ENCODE measurements around the gene PCGF3. TPM values are rescaled to one million over a fixed set of nuclear protein-coding genes. Genes with fewer than 3 reads are reported as not detected.
"Not testable (repeated sequence)": the region's sequence is repeated elsewhere in the genome, so short reads cannot be mapped to it uniquely, and the experiment has no call there.

PCGF3 gene
- total RNA-seq, 1 donor from 2014 or later = 23.0 TPM

DNA sequence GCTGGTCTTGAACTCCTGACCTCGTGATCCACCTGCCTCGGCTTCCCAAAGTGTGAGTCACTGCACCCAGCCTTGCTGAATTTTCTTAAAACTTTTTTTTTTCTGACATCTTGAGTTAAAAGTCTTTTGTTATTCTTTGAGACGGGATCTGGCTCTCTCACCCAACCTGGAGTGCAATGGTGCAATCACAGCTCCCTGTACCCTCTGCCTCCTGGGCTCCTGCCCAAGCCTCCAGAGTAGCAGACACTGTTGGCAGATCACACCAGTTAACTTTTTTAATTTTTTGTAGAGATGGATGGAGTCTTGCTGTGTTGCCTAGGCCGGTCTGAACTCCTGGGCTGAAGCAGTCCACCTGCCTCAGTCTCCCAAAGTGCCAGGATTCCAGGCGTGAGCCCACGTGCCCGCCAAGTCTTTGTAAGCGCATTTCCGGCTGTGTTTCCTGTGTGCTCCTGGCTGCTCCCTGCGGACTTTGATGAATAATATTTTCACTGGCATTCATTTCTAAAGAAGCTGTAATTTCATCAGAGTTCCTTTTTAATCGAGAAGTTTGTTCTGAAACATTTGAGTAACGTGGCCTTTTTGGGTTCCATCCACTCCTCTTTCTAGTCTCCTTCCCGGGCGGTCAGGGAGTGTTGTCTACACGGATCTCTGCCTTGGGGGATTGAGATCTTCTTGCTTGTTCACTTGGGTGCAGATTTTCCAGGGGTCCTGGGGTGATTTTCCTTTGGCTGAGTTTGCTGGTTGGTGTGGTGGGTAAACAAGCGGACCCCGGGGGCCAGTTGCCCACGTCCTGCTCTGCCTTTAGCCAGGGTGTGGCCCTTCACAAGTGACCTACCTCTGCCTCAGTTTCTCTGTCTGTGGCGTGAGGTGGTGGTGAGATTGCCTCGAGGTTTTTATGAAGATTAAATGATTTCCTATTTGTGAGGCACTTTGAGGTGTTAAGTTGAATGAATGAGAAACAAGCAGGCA, 44.4 kb downstream of the PCGF3 start:
- Histone ChIP-seq H3K27me3 (ENCODE audit: control insufficient read depth in 3 of 3, insufficient read depth in 3 of 3, low read length in 3 of 3) (no peaks in the 10 kb centered on the region), H3K9ac (ENCODE audit: low read depth in 1 of 3, low read length in 3 of 3) (no peak overlapping the region), H3K9me3 (ENCODE audit: control insufficient read depth in 3 of 3, low read length in 3 of 3) (no peaks in the 10 kb centered on the region), H3K4me1 (ENCODE audit: control insufficient read depth in 3 of 3, insufficient read depth in 3 of 3, low read length in 3 of 3) (peaks cover 4 to 6% (median 4%) of the 10 kb centered on the region in 3 donors), H3K36me3 (ENCODE audit: control insufficient read depth in 3 of 3, insufficient read depth in 3 of 3, low read length in 3 of 3) (peaks cover 0 to 20% (median 11%) of the 10 kb centered on the region in 3 donors), H3K4me3 (ENCODE audit: low read length in 3 of 3) (no peak overlapping the region), H3K27ac (ENCODE audit: low read depth, low read length) (no peak overlapping the region)

DNA sequence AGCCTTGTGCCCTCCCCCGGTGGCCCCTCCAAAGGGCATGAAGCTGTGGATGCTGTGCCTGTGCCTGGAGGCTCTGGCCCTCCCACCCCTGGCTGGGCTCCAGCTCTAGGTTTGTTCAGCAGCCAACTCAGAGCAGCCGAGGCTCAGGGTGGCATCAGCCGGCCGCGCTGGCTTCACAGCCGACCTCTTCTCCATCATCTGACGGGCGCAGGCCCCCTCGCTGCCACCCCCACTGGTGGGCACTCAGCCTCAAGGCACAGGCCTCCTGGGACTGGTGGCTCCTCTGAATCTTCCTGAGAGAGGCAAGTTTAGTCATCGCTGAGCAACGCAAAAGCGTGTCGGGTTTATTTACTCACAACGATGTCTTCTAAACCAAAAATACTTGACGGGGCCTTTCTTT, 46.0 kb downstream of the PCGF3 start:
- Histone ChIP-seq H3K36me3 (ENCODE audit: control insufficient read depth in 3 of 3, insufficient read depth in 3 of 3, low read length in 3 of 3) (peaks cover 0 to 20% (median 11%) of the 10 kb centered on the region in 3 donors), H3K4me1 (ENCODE audit: control insufficient read depth in 3 of 3, insufficient read depth in 3 of 3, low read length in 3 of 3) (peaks cover 4 to 6% (median 4%) of the 10 kb centered on the region in 3 donors), H3K4me3 (ENCODE audit: low read length in 3 of 3) (no peak overlapping the region), H3K9me3 (ENCODE audit: control insufficient read depth in 3 of 3, low read length in 3 of 3) (no peaks in the 10 kb centered on the region), H3K9ac (ENCODE audit: low read depth in 1 of 3, low read length in 3 of 3) (peak overlapping the region in 1 of 3 donors; percentile 16), H3K27ac (ENCODE audit: low read depth, low read length) (no peak overlapping the region), H3K27me3 (ENCODE audit: control insufficient read depth in 3 of 3, insufficient read depth in 3 of 3, low read length in 3 of 3) (no peaks in the 10 kb centered on the region)

DNA sequence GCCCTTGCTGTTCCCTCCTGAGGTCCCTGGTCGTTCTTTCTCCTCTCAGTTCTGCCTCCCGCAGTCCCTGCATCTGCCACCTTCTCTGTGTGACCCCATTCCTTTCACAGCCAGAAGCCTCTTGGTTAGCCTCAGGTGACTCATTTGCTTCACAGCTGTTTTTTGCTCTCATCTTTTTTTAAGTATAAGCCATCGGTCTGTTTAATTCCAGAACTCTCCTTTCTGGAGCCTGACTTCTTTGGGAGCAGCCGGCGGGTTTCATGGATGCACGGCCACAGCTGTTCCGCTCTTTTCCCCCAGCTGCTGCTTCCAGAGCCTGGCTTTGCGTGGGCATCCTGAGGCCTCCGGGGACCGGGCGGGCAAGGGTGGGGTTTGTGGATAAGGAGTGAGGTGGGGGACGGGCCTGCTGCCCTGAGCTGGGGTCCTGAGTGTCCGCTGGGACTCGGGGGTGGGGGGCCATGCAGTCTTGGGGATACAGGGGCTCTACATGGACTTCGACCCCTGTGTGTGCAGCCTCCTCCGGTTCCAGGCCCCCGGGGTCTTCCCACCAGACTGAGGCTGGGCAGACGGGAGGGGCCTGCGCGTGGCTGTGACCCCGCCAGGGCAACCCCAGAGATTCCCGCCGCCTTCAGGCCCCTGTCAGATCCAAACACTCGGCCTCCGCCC, 46.7 kb downstream of the PCGF3 start:
- Histone ChIP-seq H3K9ac (ENCODE audit: low read depth in 1 of 3, low read length in 3 of 3) (peak overlapping the region in 1 of 3 donors; percentile 16), H3K27me3 (ENCODE audit: control insufficient read depth in 3 of 3, insufficient read depth in 3 of 3, low read length in 3 of 3) (no peaks in the 10 kb centered on the region), H3K4me1 (ENCODE audit: control insufficient read depth in 3 of 3, insufficient read depth in 3 of 3, low read length in 3 of 3) (peaks cover 4 to 6% (median 4%) of the 10 kb centered on the region in 3 donors), H3K9me3 (ENCODE audit: control insufficient read depth in 3 of 3, low read length in 3 of 3) (no peaks in the 10 kb centered on the region), H3K27ac (ENCODE audit: low read depth, low read length) (no peak overlapping the region), H3K4me3 (ENCODE audit: low read length in 3 of 3) (no peak overlapping the region), H3K36me3 (ENCODE audit: control insufficient read depth in 3 of 3, insufficient read depth in 3 of 3, low read length in 3 of 3) (peaks cover 0 to 20% (median 11%) of the 10 kb centered on the region in 3 donors)

DNA sequence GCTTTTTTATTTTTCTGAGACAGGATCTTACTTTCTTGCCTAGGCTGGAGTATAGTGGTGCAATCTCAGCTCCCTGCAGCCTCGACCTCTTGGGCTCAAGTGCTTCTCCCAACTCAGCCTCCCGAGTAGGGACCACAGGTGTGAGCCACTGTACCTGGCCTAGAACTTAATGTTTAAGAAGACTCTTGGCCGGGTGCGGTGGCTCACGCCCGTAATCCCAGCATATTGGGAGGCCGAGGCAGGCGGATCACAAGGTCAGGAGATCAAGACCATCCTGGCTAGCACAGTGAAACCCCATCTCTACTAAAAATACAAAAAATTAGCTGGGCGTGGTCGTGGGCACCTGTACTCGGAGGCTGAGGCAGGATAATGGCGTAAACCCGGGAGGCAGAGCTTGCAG, 47.6 kb downstream of the PCGF3 start:
- peaks cover 0 to 17% (median 11%) of the 10 kb centered on the region in 3 donors for H3K36me3 ChIP-seq (ENCODE audit: control insufficient read depth in 3 of 3, insufficient read depth in 3 of 3, low read length in 3 of 3)
- H3K27me3 ChIP-seq (ENCODE audit: control insufficient read depth in 3 of 3, insufficient read depth in 3 of 3, low read length in 3 of 3); H3K9me3 ChIP-seq (ENCODE audit: control insufficient read depth in 3 of 3, low read length in 3 of 3); H3K27ac ChIP-seq (ENCODE audit: low read depth, low read length); H3K9ac ChIP-seq (ENCODE audit: low read depth in 1 of 3, low read length in 3 of 3); H3K4me3 ChIP-seq (ENCODE audit: low read length in 3 of 3); H3K4me1 ChIP-seq (ENCODE audit: control insufficient read depth in 3 of 3, insufficient read depth in 3 of 3, low read length in 3 of 3): not testable (repeated sequence)

DNA sequence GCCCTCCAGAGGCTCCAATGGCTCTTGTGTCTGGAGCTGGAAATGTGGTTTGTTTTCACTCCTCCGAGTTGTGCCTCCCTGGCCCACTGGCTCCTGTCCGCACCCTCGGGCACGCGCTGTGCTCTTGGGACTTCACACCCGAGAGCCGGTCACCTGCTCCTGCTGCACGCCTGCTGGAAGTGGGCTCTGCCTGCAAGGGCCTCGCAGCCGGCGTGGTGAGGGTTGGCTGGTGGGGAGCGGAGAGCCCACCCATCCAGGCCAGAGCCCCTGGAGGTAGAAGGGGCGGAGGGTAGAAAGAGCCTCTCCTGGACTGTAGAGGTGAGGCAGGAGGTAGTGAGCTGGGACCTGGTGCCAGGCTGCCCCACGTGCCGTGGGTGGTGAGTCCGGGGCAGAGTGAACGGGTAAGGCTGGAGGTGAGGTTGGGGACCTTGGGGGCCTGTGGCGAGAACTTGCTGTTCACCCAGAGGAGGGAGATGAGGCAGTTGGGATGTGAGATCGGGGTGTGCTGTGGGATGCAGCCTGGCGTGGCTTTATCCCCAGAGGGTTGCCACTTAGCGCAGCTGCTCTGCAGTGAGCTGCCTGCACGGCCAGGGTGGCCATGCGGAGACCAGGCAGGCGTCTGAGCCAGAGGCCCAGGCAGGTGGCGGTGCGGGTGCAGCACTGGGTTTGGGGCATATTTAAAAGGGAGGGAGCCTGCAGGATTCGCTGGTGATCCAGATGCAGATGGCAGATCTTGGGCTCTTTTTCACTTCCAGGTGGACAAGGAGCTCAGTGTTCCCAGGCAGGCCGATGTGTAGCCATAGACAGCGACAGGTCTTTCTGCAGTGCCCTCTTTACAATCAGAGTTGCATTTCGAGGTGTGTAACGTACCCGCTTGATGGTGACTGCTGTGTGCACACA, 48.8 kb downstream of the PCGF3 start:
- Histone ChIP-seq H3K4me1 (ENCODE audit: control insufficient read depth in 3 of 3, insufficient read depth in 3 of 3, low read length in 3 of 3) (peaks cover 4 to 6% (median 4%) of the 10 kb centered on the region in 3 donors), H3K36me3 (ENCODE audit: control insufficient read depth in 3 of 3, insufficient read depth in 3 of 3, low read length in 3 of 3) (peaks cover 0 to 13% (median 7%) of the 10 kb centered on the region in 3 donors), H3K9ac (ENCODE audit: low read depth in 1 of 3, low read length in 3 of 3) (no peak overlapping the region), H3K27me3 (ENCODE audit: control insufficient read depth in 3 of 3, insufficient read depth in 3 of 3, low read length in 3 of 3) (no peaks in the 10 kb centered on the region), H3K9me3 (ENCODE audit: control insufficient read depth in 3 of 3, low read length in 3 of 3) (no peaks in the 10 kb centered on the region), H3K4me3 (ENCODE audit: low read length in 3 of 3) (no peak overlapping the region), H3K27ac (ENCODE audit: low read depth, low read length) (no peak overlapping the region)

DNA sequence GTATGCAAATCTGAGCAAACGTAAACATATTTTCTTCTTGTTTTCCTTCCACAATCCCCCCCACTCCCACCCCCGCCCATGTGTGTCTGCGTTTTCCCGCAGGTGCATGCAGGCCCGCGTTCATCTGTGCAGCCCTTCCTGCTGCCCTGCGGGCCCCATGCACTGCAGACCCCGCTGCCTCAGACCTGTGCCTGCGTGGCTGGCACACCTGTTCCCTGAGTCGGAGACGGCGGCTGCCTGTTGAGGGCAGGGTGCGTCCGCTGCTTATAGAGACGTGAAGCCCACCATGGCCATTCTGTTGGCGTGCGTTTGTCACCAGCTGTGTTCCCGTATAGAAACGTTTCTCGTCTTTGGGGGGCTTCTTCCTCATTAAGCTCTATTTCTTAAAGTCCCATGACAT, 51.5 kb downstream of the PCGF3 start:
- H3K9me3 ChIP-seq (ENCODE audit: control insufficient read depth in 3 of 3, low read length in 3 of 3) = no peaks in the 10 kb centered on the region
- H3K4me1 ChIP-seq (ENCODE audit: control insufficient read depth in 3 of 3, insufficient read depth in 3 of 3, low read length in 3 of 3) = peaks cover 3 to 8% (median 4%) of the 10 kb centered on the region in 3 donors
- H3K27me3 ChIP-seq (ENCODE audit: control insufficient read depth in 3 of 3, insufficient read depth in 3 of 3, low read length in 3 of 3) = no peaks in the 10 kb centered on the region
- peaks cover 8 to 30% (median 13%) of the 10 kb centered on the region in 3 donors for H3K36me3 ChIP-seq (ENCODE audit: control insufficient read depth in 3 of 3, insufficient read depth in 3 of 3, low read length in 3 of 3)
- no peak overlapping the region for H3K9ac ChIP-seq (ENCODE audit: low read depth in 1 of 3, low read length in 3 of 3)
- H3K27ac ChIP-seq (ENCODE audit: low read depth, low read length) = no peak overlapping the region
- H3K4me3 ChIP-seq (ENCODE audit: low read length in 3 of 3) = no peak overlapping the region

DNA sequence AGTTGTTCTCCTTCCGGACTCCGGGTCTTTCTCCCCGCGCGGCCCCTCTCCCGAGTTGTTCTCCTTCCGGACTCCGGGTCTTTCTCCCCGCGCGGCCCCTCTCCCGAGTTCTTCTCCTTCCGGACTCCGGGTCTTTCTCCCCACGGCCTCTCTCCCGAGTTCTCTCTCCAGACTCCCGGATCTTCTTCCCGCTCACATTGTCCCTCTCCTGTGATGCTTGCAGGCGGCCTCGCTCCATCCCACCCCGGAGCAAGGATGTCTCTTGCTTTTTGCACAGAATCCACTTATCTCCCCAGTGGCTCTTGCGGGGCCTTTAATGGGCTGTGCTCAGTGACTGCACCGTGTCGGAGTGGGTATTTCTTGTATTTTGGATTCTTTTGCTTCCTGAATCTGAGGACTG, 54.2 kb downstream of the PCGF3 start:
- not testable (repeated sequence) for H3K27me3 ChIP-seq (ENCODE audit: control insufficient read depth in 3 of 3, insufficient read depth in 3 of 3, low read length in 3 of 3); H3K9ac ChIP-seq (ENCODE audit: low read depth in 1 of 3, low read length in 3 of 3); H3K9me3 ChIP-seq (ENCODE audit: control insufficient read depth in 3 of 3, low read length in 3 of 3); H3K4me1 ChIP-seq (ENCODE audit: control insufficient read depth in 3 of 3, insufficient read depth in 3 of 3, low read length in 3 of 3); H3K4me3 ChIP-seq (ENCODE audit: low read length in 3 of 3); H3K27ac ChIP-seq (ENCODE audit: low read depth, low read length)
- H3K36me3 ChIP-seq (ENCODE audit: control insufficient read depth in 3 of 3, insufficient read depth in 3 of 3, low read length in 3 of 3) = peaks cover 16 to 28% (median 25%) of the 10 kb centered on the region in 3 donors

DNA sequence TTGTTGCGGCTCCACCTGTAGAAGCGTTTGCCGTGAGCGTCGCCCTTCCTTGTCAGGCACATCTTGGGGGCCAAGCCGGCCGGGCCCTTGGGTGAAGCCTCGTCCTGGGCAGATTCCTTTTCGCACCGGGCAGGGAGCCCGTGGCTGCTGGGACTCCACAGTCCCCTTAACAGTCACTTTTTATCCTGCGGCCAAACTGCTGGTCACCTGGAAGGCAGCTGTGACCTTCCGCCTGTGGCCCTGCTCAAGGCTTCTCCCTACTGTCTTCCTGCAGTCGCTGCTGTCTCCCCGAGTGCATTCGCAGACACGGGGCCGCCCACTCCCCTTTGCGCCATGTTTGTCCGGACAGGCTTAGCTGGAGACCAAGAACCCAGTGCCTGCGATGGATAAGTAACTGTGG, 55.0 kb downstream of the PCGF3 start:
- Histone ChIP-seq H3K4me3 (ENCODE audit: low read length in 3 of 3) (no peak overlapping the region), H3K27ac (ENCODE audit: low read depth, low read length) (no peak overlapping the region), H3K4me1 (ENCODE audit: control insufficient read depth in 3 of 3, insufficient read depth in 3 of 3, low read length in 3 of 3) (peaks cover 3 to 8% (median 4%) of the 10 kb centered on the region in 3 donors), H3K9ac (ENCODE audit: low read depth in 1 of 3, low read length in 3 of 3) (no peak overlapping the region), H3K36me3 (ENCODE audit: control insufficient read depth in 3 of 3, insufficient read depth in 3 of 3, low read length in 3 of 3) (peaks cover 17 to 32% (median 27%) of the 10 kb centered on the region in 3 donors), H3K27me3 (ENCODE audit: control insufficient read depth in 3 of 3, insufficient read depth in 3 of 3, low read length in 3 of 3) (no peaks in the 10 kb centered on the region), H3K9me3 (ENCODE audit: control insufficient read depth in 3 of 3, low read length in 3 of 3) (no peaks in the 10 kb centered on the region)

DNA sequence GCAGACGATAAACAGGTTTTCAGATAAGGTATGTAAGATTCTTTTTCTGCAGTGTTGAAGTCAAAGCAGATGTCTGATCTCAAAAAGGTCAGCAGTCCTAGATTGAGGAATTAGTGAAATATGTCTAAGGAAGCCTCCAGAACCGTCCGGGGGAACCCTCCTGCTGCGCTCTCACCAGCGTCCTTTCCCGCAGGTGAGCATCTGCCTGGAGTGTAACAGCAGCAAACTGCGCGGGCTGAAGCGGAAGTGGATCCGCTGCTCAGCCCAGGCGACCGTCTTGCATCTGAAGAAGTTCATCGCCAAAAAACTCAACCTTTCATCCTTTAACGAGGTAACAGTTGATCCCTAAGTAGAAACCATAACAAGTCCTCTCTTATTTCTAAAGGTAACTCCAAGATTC, 55.5 kb downstream of the PCGF3 start:
- Histone ChIP-seq H3K36me3 (ENCODE audit: control insufficient read depth in 3 of 3, insufficient read depth in 3 of 3, low read length in 3 of 3) (peaks cover 22 to 35% (median 32%) of the 10 kb centered on the region in 3 donors), H3K4me3 (ENCODE audit: low read length in 3 of 3) (no peak overlapping the region)

More for the DNA sequence above, 55.5 kb downstream of the PCGF3 start:
- Histone ChIP-seq H3K9ac (ENCODE audit: low read depth in 1 of 3, low read length in 3 of 3) (no peak overlapping the region), H3K27ac (ENCODE audit: low read depth, low read length) (no peak overlapping the region), H3K4me1 (ENCODE audit: control insufficient read depth in 3 of 3, insufficient read depth in 3 of 3, low read length in 3 of 3) (peaks cover 3 to 8% (median 4%) of the 10 kb centered on the region in 3 donors), H3K27me3 (ENCODE audit: control insufficient read depth in 3 of 3, insufficient read depth in 3 of 3, low read length in 3 of 3) (no peaks in the 10 kb centered on the region), H3K9me3 (ENCODE audit: control insufficient read depth in 3 of 3, low read length in 3 of 3) (no peaks in the 10 kb centered on the region)
